Subcutaneous adipose tissue (tissue), 4 donors: Measurements from ENCODE around the gene SEH1L. TPM values are rescaled to one million over a fixed set of nuclear protein-coding genes. Genes with fewer than 3 reads are reported as not detected.

Experiments used
- CTCF ChIP-seq: fragments of 450-650 bp; IDR thresholded peaks from one replicate; pipeline ENCODE4 v1.5.1; 2016; ENCODE audit warnings: low read depth, mild to moderate bottlenecking, control low read depth, antibody characterized with exemption, moderate library complexity
- total RNA-seq, 4 donors: library from RNA; depleted of rRNA; stranded (reverse); fragments of >200 nt; gene quantifications; one replicate each; pipeline ENCODE4 v1.1.0, GENCODE V29; 2016

Gene SEH1L
- total RNA-seq, 4 donors from 2014 or later: 20.3 to 42.7 (median 27.8) TPM

- TF ChIP-seq CTCF: no peak
Observed at GRCh38 chr18:12944709-12945108, 3.1 kb upstream of the SEH1L start.

GRCh38 chr18:12946549-12947284, 1.1 kb upstream of the SEH1L start:
- TF ChIP-seq CTCF: no peak

- TF ChIP-seq CTCF: no peak
Observed at GRCh38 chr18:12948050-12948804, 416 bp downstream of the SEH1L start.

- TF ChIP-seq CTCF: no peak
Observed at GRCh38 chr18:12958478-12958877, 10.7 kb downstream of the SEH1L start.

GRCh38 chr18:12960395-12960794, 12.6 kb downstream of the SEH1L start:
- no peak for TF ChIP-seq CTCF

GRCh38 chr18:12960853-12961397, 13.1 kb downstream of the SEH1L start:
- TF ChIP-seq CTCF: no peak

- no peak for TF ChIP-seq CTCF
Observed at GRCh38 chr18:12963069-12963468, 15.3 kb downstream of the SEH1L start.
